ENCODE data around the gene PCID2. TPM values are rescaled to one million over a fixed set of nuclear protein-coding genes. Genes with fewer than 3 reads are reported as not detected.
"Not testable (repeated sequence)": the region's sequence is repeated elsewhere in the genome, so short reads cannot be mapped to it uniquely, and the experiment has no call there.

Gene PCID2
- total and polyA plus RNA-seq, 8 donors: 25.9 to 81.7 (median 40.9) TPM

- peaks cover 0 to 32% (median 14%) of the 10 kb centered on the region in 4 donors for H3K36me3 ChIP-seq
- H3K4me3 ChIP-seq: no peak overlapping the region
- peaks cover 6 to 16% (median 11%) of the 10 kb centered on the region in 4 donors for H3K4me1 ChIP-seq
- no peak for TF ChIP-seq POLR2A (IDR thresholded peaks at IDR 0.05)
- no peak for TF ChIP-seq POLR2AphosphoS5 (IDR thresholded peaks at IDR 0.05)
- no peak for TF ChIP-seq EP300 (IDR thresholded peaks at IDR 0.05)
- no peak for TF ChIP-seq CTCF (IDR thresholded peaks at IDR 0.05)
- peaks cover 0 to 22% (median 19%) of the 10 kb centered on the region in 3 donors for H3K27me3 ChIP-seq
- intact Hi-C loops (cut with DNase I; ENCODE audit: low total_unique reads): no loop called here
- no peak overlapping the region for H3K27ac ChIP-seq
- DNase-seq: no peak
- H3K9me3 ChIP-seq: peaks cover 0 to 5% (median 0%) of the 10 kb centered on the region in 4 donors
- 87 to 95% (median 90%) methylated on average over 5 of the region's 5 CpGs for WGBS, 5 donors
Measured at GRCh38 chr13:113166681-113167080, 41.8 kb downstream of the PCID2 start.

GRCh38 chr13:113166266-113166665, 42.2 kb downstream of the PCID2 start:
- TF ChIP-seq POLR2A (IDR thresholded peaks at IDR 0.05): no peak
- TF ChIP-seq EP300 (IDR thresholded peaks at IDR 0.05): no peak
- no peak for TF ChIP-seq CTCF (IDR thresholded peaks at IDR 0.05)
- no peak for TF ChIP-seq POLR2AphosphoS5 (IDR thresholded peaks at IDR 0.05)
- intact Hi-C loops (cut with DNase I; ENCODE audit: low total_unique reads): no loop called here
- H3K4me1 ChIP-seq: peaks cover 5 to 12% (median 7%) of the 10 kb centered on the region in 4 donors
- no peak overlapping the region for H3K4me3 ChIP-seq
- no peak overlapping the region for H3K27ac ChIP-seq
- no peak for DNase-seq
- H3K27me3 ChIP-seq: peaks cover 0 to 26% (median 22%) of the 10 kb centered on the region in 3 donors
- peaks cover 0 to 5% (median 0%) of the 10 kb centered on the region in 4 donors for H3K9me3 ChIP-seq
- H3K36me3 ChIP-seq: peaks cover 0 to 28% (median 9%) of the 10 kb centered on the region in 4 donors
- WGBS, 5 donors: 86 to 92% (median 88%) methylated on average over 10 of the region's 10 CpGs

GRCh38 chr13:113164492-113164891, 44.0 kb downstream of the PCID2 start:
- WGBS, 5 donors: 68 to 86% (median 78%) methylated on average over 12 of the region's 12 CpGs
- Histone ChIP-seq H3K4me3 (no peak overlapping the region), H3K9me3 (peaks cover 0 to 5% (median 0%) of the 10 kb centered on the region in 4 donors), H3K36me3 (peaks cover 0 to 17% (median 6%) of the 10 kb centered on the region in 4 donors), H3K27me3 (peaks cover 0 to 44% (median 27%) of the 10 kb centered on the region in 3 donors), H3K4me1 (peaks cover 0 to 4% (median 0%) of the 10 kb centered on the region in 4 donors), H3K27ac (no peak overlapping the region)
- DNase-seq: no peak
- TF ChIP-seq POLR2AphosphoS5 (IDR thresholded peaks at IDR 0.05): no peak
- TF ChIP-seq CTCF (IDR thresholded peaks at IDR 0.05): no peak
- intact Hi-C loops (cut with DNase I; ENCODE audit: low total_unique reads): no loop called here

GRCh38 chr13:113162783-113163685, 45.4 kb downstream of the PCID2 start:
- no peak for TF ChIP-seq EP300 (IDR thresholded peaks at IDR 0.05)
- no peak for TF ChIP-seq POLR2AphosphoS5 (IDR thresholded peaks at IDR 0.05)
- TF ChIP-seq CTCF (IDR thresholded peaks at IDR 0.05): no peak
- TF ChIP-seq POLR2A (IDR thresholded peaks at IDR 0.05): no peak
- Histone ChIP-seq H3K36me3 (peaks cover 0 to 4% (median 1%) of the 10 kb centered on the region in 4 donors), H3K27me3 (peaks cover 0 to 50% (median 27%) of the 10 kb centered on the region in 3 donors), H3K4me3 (no peak overlapping the region), H3K9me3 (peaks cover 0 to 4% (median 0%) of the 10 kb centered on the region in 4 donors), H3K4me1 (peaks cover 0 to 4% (median 0%) of the 10 kb centered on the region in 4 donors), H3K27ac (no peak overlapping the region)
- 22 to 28% (median 25%) methylated on average over 25 of the region's 25 CpGs for WGBS, 5 donors
- no peak for DNase-seq
- intact Hi-C loops (cut with DNase I; ENCODE audit: low total_unique reads): no loop called here

- WGBS, 5 donors: 0 to 36% (median 29%) methylated on average over 2 to 11 of the region's 13 CpGs
- intact Hi-C loops (cut with DNase I; ENCODE audit: low total_unique reads): not testable (repeated sequence)
Measured at GRCh38 chr13:113161975-113162374, 46.5 kb downstream of the PCID2 start.

More at GRCh38 chr13:113161975-113162374, 46.5 kb downstream of the PCID2 start:
- H3K9me3 ChIP-seq, H3K4me1 ChIP-seq, DNase-seq, H3K4me3 ChIP-seq, H3K36me3 ChIP-seq, H3K27ac ChIP-seq: not testable (repeated sequence)
- H3K27me3 ChIP-seq: peaks cover 0 to 50% (median 27%) of the 10 kb centered on the region in 3 donors

Data from stomach (tissue), 9 donors.